Measurements from ENCODE around the gene DAAM1. TPM values are rescaled to one million over a fixed set of nuclear protein-coding genes. Genes with fewer than 3 reads are reported as not detected.
A peak's percentile ranks its signal among the peaks of the same experiment; 100 is the strongest.

Gene DAAM1
- total RNA-seq, 1 experiment from 2014 or later: 13.3 TPM

DNA sequence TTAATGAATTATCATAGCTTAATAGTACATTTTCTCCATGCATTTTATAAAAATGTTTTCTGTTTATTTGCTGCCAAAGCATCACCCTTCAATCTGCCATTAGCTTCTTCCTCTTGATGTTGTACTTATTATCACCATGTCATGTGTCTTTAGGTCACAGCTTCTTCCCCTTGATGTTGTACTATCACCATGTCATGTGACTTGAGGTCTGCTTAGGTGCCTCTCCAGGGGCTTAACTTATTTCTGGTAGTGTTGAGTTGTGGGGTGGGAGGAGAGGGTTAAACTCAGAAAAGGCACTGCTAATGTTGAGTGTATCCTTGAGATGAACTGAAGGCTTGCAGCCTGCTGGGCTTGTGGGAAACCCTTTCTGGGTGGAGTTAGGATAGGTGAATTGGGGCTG lies 87.8 kb downstream of the DAAM1 start:
- Histone ChIP-seq H3K4me3 (ENCODE audit: low read depth in 2 of 2, low read length in 2 of 2) (no peak overlapping the region), H3K27me3 (ENCODE audit: control insufficient read depth, insufficient read depth, low read length) (no peaks in the 10 kb centered on the region), H3K4me1 (ENCODE audit: control insufficient read depth, insufficient read depth, low read length) (peaks cover 11% of the 10 kb centered on the region), H3K36me3 (ENCODE audit: control insufficient read depth, insufficient read depth, low read length) (no peaks in the 10 kb centered on the region), H3K27ac (ENCODE audit: low read length) (peak overlapping the region; percentile 63), H3K9me3 (ENCODE audit: control insufficient read depth, insufficient read depth, low read depth, low read length) (no peaks in the 10 kb centered on the region; the same call in 1 of the 2 replicates)
- no peak for TF ChIP-seq POLR2AphosphoS5 (IDR thresholded peaks at IDR 0.05; ENCODE audit: low read depth, low read length)
- TF ChIP-seq SIN3A (IDR thresholded peaks at IDR 0.05; ENCODE audit: borderline replicate concordance, insufficient read depth, low read depth, low read length): no peak
- TF ChIP-seq, protein P1, sequence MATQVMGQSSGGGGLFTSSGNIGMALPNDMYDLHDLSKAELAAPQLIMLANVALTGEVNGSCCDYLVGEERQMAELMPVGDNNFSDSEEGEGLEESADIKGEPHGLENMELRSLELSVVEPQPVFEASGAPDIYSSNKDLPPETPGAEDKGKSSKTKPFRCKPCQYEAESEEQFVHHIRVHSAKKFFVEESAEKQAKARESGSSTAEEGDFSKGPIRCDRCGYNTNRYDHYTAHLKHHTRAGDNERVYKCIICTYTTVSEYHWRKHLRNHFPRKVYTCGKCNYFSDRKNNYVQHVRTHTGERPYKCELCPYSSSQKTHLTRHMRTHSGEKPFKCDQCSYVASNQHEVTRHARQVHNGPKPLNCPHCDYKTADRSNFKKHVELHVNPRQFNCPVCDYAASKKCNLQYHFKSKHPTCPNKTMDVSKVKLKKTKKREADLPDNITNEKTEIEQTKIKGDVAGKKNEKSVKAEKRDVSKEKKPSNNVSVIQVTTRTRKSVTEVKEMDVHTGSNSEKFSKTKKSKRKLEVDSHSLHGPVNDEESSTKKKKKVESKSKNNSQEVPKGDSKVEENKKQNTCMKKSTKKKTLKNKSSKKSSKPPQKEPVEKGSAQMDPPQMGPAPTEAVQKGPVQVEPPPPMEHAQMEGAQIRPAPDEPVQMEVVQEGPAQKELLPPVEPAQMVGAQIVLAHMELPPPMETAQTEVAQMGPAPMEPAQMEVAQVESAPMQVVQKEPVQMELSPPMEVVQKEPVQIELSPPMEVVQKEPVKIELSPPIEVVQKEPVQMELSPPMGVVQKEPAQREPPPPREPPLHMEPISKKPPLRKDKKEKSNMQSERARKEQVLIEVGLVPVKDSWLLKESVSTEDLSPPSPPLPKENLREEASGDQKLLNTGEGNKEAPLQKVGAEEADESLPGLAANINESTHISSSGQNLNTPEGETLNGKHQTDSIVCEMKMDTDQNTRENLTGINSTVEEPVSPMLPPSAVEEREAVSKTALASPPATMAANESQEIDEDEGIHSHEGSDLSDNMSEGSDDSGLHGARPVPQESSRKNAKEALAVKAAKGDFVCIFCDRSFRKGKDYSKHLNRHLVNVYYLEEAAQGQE (IDR thresholded peaks at IDR 0.05; ENCODE audit: insufficient read depth in 1 of 2, low read depth in 2 of 2, low read length in 1 of 2): no peak
- TF ChIP-seq, protein P2, sequence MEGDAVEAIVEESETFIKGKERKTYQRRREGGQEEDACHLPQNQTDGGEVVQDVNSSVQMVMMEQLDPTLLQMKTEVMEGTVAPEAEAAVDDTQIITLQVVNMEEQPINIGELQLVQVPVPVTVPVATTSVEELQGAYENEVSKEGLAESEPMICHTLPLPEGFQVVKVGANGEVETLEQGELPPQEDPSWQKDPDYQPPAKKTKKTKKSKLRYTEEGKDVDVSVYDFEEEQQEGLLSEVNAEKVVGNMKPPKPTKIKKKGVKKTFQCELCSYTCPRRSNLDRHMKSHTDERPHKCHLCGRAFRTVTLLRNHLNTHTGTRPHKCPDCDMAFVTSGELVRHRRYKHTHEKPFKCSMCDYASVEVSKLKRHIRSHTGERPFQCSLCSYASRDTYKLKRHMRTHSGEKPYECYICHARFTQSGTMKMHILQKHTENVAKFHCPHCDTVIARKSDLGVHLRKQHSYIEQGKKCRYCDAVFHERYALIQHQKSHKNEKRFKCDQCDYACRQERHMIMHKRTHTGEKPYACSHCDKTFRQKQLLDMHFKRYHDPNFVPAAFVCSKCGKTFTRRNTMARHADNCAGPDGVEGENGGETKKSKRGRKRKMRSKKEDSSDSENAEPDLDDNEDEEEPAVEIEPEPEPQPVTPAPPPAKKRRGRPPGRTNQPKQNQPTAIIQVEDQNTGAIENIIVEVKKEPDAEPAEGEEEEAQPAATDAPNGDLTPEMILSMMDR (IDR thresholded peaks at IDR 0.05): no peak
- TF ChIP-seq TCF7L2 (IDR thresholded peaks at IDR 0.05; ENCODE audit: low read depth, low read length): no peak
- intact Hi-C loops (cut with micrococcal nuclease; ENCODE audit: unreplicated experiment): no loop called here
- ChIA-PET POLR2A (no interaction called here), CTCF (interaction anchor here (0.6 kb wide), 1 partner anchor 193 kb away, joined by 14 read pairs; no protein-coding TSS in a partner anchor)
- in situ Hi-C loops (cut with HindIII; ENCODE audit: low pct_unique_long_range_greater_than_20kb, low sequenced_read_pairs): no loop called here
- BruUV-seq (replicated peaks): no TSS peak
- ATAC-seq (no peak), DNase-seq (ENCODE audit: low read depth, low spot score) (no peak)

DNA sequence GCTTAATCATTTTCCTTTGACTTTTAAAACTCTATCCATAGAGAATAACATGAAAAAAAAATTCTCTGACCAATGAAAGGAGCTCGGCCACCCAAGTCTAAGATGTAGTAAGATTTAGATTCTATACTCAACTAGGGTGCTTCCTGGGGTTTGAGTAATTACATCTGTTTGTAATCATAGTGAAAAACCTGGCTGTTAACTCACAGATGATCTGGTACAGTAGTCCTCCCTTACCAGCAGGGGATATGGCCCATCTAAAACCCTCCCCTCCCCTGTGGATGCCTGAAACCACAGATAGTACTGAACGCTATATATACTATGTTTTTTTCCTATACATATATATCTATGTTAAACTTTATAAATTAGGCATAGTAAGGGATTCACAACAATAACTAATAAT lies 89.2 kb downstream of the DAAM1 start:
- H3K4me1 ChIP-seq (ENCODE audit: control insufficient read depth, insufficient read depth, low read length): peaks cover 11% of the 10 kb centered on the region
- ATAC-seq: no peak
- DNase-seq (ENCODE audit: low read depth, low spot score): no peak
- TF ChIP-seq TCF7L2 (IDR thresholded peaks at IDR 0.05; ENCODE audit: low read depth, low read length) (no peak), POLR2AphosphoS5 (IDR thresholded peaks at IDR 0.05; ENCODE audit: low read depth, low read length) (no peak)
- TF ChIP-seq, protein P1 (IDR thresholded peaks at IDR 0.05; ENCODE audit: insufficient read depth in 1 of 2, low read depth in 2 of 2, low read length in 1 of 2): no peak
- intact Hi-C loops (cut with micrococcal nuclease; ENCODE audit: unreplicated experiment): no loop called here
- in situ Hi-C loops (cut with HindIII; ENCODE audit: low pct_unique_long_range_greater_than_20kb, low sequenced_read_pairs): no loop called here
- no peaks in the 10 kb centered on the region for H3K27me3 ChIP-seq (ENCODE audit: control insufficient read depth, insufficient read depth, low read length)
- H3K4me3 ChIP-seq (ENCODE audit: low read depth in 2 of 2, low read length in 2 of 2): no peak overlapping the region
- H3K36me3 ChIP-seq (ENCODE audit: control insufficient read depth, insufficient read depth, low read length): no peaks in the 10 kb centered on the region
- no peaks in the 10 kb centered on the region; the same call in 1 of the 2 replicates for H3K9me3 ChIP-seq (ENCODE audit: control insufficient read depth, insufficient read depth, low read depth, low read length)
- H3K27ac ChIP-seq (ENCODE audit: low read length): peak overlapping the region; percentile 70
- POLR2A ChIA-PET: no interaction called here
- CTCF ChIA-PET: no interaction called here
- BruUV-seq (replicated peaks): no TSS peak

Data from Panc1 (cell line).